T-helper 2 cell treated with Interferon-gamma antibody and Interleukin-4, amounts not matched to agents 5 μg/mL and 100 μg/mL, for 36 hours (primary cell): ENCODE results near the gene GRID1.

Experiments
- DNase-seq: peaks from one replicate; pipeline ENCODE4 v3.0.0; 2021; ENCODE audit warnings: low spot score
- H3K27ac Mint-ChIP-seq: one replicate; pipeline ENCODE4 v1.8.0; 2021; ENCODE audit warnings: mild to moderate bottlenecking, mixed read lengths
- H3K27me3 Mint-ChIP-seq: one replicate; pipeline ENCODE4 v1.8.0; 2021; ENCODE audit warnings: low read depth, mixed read lengths
- H3K36me3 Mint-ChIP-seq: one replicate; pipeline ENCODE4 v1.8.0; 2021; ENCODE audit warnings: low read depth, mixed read lengths
- H3K4me1 Mint-ChIP-seq: one replicate; pipeline ENCODE4 v1.8.0; 2021; ENCODE audit warnings: low read depth, mixed read lengths
- H3K4me3 Mint-ChIP-seq: one replicate; pipeline ENCODE4 v1.8.0; 2022; ENCODE audit warnings: mild to moderate bottlenecking, moderate library complexity, mixed read lengths
- H3K9me3 Mint-ChIP-seq: one replicate; pipeline ENCODE4 v1.8.0; 2021; ENCODE audit warnings: mixed read lengths

GRID1 gene

DNA sequence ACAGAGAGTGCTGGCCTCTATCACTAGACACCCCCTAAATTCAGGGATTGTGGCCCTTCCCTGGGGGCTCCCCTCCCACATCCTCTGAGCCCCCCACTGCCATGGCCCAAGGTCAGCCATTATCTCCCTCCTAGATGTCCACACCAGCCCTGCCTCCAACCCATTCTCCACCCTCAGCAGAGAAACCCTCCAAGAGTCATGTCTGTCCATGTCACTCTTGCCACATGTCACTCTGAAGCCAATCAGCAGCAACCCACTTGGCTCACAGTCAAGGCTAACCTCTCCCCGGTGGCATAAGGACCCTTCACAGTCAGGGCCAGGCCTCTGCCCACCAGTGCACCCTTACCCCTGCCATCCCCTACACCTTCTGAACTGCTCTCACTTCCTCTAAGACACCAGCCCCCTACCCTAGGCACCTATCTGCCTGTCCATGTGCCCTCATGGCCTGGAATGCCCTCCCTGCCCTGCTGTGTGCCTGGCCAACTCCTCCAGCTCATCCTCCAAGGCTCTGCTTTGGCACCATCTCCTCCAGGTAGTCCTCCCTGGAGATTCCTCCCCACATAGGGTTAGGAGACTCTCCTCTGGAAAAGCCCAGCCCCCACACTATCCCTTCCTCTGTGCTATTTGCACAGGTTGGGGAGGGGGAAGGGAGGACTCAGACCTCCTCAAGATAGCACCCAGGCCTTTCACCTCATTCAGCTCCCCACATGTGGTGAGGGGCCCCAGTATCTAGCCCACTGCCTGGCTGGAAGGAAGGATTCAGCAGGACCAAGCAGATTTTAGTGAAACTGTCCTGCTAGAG is 83.7 kb downstream of the GRID1 start:
- no peaks in the 10 kb centered on the region for H3K9me3 Mint-ChIP-seq
- no peak for DNase-seq
- H3K27me3 Mint-ChIP-seq = no peaks in the 10 kb centered on the region
- H3K4me1 Mint-ChIP-seq = no peaks in the 10 kb centered on the region
- no peak overlapping the region for H3K27ac Mint-ChIP-seq
- H3K36me3 Mint-ChIP-seq = no peaks in the 10 kb centered on the region
- H3K4me3 Mint-ChIP-seq = no peak overlapping the region

DNA sequence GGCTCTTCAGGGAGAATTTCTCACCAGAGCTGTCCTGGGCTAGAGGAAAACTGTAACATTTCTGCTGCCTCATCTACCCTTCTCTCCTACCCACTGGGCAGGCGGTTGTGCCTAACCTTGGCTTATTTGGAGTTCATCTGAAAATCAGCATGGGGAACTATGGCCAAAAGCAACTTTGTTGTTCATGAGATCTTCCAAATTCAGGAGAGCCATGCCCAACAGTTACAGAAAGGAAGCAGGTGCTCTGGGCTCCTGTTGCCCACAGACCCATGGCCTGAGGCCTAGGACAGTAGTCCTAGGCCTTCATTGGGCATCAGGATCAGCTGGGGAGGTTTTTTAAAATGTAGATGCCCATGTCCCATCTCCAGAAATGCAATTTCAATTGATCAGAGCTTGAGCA is 85.2 kb downstream of the GRID1 start:
- Mint-ChIP-seq H3K27ac (no peak overlapping the region), H3K4me3 (no peak overlapping the region), H3K27me3 (no peaks in the 10 kb centered on the region), H3K4me1 (no peaks in the 10 kb centered on the region), H3K9me3 (no peaks in the 10 kb centered on the region), H3K36me3 (no peaks in the 10 kb centered on the region)
- DNase-seq = no peak

DNA sequence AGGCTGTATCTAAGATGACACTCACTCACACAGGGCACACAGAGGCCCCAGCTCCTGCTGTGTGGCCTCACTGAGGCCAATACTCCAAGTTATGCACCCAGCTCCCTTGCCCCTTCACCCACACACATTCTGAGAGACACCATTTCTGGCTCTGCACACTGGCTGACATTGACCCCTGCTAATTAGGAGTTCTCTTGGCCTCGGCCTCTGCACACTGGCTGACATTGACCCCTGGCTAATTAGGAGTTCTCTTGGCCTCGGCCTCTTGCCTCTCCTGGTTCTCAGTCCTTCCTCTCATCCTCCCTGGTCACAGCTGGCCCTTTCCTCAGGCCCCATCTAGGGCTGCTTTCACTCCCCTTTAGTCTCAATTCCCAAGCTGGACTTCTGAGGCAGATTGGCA is 97.3 kb downstream of the GRID1 start:
- peaks cover 2% of the 10 kb centered on the region for H3K27me3 Mint-ChIP-seq
- no peak for DNase-seq
- no peak overlapping the region for H3K4me3 Mint-ChIP-seq
- H3K9me3 Mint-ChIP-seq = no peaks in the 10 kb centered on the region
- no peak overlapping the region for H3K27ac Mint-ChIP-seq
- H3K4me1 Mint-ChIP-seq = no peaks in the 10 kb centered on the region
- no peaks in the 10 kb centered on the region for H3K36me3 Mint-ChIP-seq

DNA sequence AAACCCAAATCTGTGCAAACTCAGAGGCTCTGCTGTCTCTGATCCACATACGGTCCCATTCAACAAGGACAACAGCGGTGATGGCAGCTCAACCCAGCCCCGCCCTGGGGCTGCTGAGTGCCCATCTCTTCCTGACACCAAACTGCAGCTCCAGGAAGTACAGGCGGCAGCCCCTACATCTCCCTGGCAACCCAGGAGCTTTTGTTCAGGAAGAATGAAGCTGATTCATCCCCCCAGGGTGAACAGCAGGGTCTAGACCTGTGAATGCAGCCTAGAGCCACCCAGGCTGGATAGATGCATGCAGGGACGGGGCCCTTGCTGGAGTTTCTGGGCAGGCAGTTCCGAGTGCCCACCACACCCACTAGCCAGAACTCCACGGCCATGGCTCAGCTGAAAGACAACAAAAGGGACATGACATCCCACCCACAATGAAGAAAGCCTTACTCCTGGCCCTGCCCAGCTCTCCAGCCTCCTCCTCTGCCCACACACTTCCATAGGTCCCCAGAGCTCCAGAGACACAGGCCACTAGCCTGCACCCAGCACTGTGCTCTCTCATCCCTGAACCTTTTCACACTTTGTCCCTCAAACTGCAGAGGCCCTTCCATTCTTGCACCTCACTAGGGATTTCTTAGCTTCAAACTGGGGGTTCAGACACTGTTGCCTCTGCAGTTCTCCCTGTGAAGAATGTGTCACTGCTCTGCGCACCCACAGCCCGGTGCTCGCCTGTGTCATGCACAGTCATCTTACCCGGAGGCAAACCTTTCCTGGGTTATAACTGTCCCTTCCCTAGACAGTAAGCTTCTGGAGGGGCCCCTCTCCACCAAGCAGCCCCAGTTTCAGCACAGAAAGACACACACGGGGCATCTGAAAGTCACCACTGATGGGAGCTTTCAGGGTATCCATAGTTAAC is 99.1 kb downstream of the GRID1 start:
- no peaks in the 10 kb centered on the region for H3K4me1 Mint-ChIP-seq
- no peaks in the 10 kb centered on the region for H3K9me3 Mint-ChIP-seq
- no peak overlapping the region for H3K4me3 Mint-ChIP-seq
- DNase-seq = no peak
- H3K27ac Mint-ChIP-seq = no peak overlapping the region
- H3K36me3 Mint-ChIP-seq = no peaks in the 10 kb centered on the region
- H3K27me3 Mint-ChIP-seq = peaks cover 9% of the 10 kb centered on the region

DNA sequence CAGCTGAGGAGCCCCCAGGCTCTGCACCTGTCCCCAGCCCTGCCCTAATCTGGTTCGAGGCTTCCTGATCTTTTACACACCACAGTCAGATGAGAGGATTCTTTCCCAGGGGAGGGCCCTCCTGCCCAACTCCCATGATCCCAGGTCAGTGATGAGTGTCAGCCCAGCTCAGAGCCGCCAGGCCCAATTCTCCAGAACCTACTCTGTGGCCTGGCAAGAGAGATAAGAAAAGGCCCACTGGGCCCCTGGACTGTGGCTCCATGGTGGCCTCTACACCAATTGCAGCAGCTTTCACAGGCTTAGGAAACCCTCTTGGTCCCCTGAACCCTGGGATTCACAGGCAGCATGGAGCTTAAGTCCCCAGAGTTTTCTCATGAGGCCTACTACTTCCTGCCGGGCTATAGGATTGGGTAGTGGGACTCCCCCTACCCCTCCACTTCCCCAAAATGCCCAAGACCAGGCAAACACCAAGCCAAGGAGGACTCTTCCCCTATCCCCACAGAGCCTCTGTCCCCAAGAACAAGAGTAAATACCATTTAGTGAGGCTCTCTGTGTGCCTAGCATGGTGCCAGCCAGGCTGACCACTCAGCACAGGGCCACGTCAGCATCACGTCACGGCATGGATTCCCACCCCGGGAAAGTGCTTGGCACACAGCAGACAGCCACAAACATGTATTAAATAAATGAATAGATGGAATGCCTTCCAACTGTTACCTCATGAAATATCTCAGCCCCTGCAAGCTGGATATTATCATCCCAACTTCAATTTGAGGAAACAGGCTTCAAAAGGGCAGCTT is 100.0 kb downstream of the GRID1 start:
- Mint-ChIP-seq H3K27me3 (peaks cover 14% of the 10 kb centered on the region), H3K4me1 (no peaks in the 10 kb centered on the region), H3K27ac (no peak overlapping the region), H3K9me3 (no peaks in the 10 kb centered on the region), H3K36me3 (no peaks in the 10 kb centered on the region), H3K4me3 (no peak overlapping the region)
- no peak for DNase-seq

DNA sequence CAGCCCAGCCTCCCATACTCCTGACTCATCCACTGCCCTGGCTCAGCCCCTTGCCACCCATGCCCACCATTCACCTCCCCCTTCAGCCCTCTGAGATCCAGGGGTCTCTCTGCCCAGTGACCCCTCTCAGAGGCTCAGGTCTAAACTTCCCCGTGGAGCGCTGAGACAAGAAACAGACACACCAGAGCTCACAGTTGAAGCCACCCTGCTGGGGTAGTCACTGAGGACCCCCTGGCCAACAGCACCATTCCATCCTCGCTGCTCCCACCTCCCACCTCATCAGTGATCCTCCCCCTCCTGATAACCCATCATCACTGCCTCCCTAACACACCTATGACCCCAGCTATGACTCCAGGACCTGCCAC is 100.7 kb downstream of the GRID1 start:
- Mint-ChIP-seq H3K27ac (no peak overlapping the region), H3K27me3 (peaks cover 18% of the 10 kb centered on the region), H3K36me3 (no peaks in the 10 kb centered on the region), H3K4me1 (no peaks in the 10 kb centered on the region), H3K4me3 (no peak overlapping the region), H3K9me3 (no peaks in the 10 kb centered on the region)
- DNase-seq = no peak

DNA sequence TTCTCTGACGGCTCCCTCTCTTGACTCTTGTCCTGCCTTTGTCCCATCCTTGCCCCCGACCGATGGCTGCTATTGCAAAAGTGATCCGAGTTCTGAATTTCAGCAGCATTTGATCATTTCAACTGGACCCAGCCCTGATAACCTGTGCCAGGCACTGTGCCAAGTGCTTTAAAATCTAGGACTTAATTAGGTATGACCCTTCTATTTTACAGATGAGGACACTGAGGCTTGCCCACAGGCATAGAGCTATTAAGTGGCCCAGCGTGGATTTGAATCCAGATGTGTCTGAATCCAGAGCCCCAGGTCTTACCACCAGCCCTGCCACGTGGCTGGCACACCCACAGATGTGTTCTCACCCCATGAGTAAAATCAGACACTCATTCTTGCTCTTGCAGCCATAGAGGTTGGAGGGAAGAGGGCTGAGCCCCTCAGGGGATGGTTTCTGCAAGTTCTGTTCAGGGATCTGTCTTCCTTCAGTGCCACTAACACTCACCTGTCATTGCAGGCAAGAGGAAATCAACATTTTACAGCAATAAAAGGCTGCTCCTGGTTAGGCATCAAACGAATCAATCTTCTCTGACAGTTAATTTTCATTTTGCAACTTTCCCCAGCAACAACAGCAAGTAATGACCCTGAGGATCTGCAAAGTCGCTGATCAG is 101.2 kb downstream of the GRID1 start:
- H3K9me3 Mint-ChIP-seq = no peaks in the 10 kb centered on the region
- no peak overlapping the region for H3K4me3 Mint-ChIP-seq
- DNase-seq = no peak
- H3K36me3 Mint-ChIP-seq = no peaks in the 10 kb centered on the region
- peaks cover 18% of the 10 kb centered on the region for H3K27me3 Mint-ChIP-seq
- no peak overlapping the region for H3K27ac Mint-ChIP-seq
- no peaks in the 10 kb centered on the region for H3K4me1 Mint-ChIP-seq

DNA sequence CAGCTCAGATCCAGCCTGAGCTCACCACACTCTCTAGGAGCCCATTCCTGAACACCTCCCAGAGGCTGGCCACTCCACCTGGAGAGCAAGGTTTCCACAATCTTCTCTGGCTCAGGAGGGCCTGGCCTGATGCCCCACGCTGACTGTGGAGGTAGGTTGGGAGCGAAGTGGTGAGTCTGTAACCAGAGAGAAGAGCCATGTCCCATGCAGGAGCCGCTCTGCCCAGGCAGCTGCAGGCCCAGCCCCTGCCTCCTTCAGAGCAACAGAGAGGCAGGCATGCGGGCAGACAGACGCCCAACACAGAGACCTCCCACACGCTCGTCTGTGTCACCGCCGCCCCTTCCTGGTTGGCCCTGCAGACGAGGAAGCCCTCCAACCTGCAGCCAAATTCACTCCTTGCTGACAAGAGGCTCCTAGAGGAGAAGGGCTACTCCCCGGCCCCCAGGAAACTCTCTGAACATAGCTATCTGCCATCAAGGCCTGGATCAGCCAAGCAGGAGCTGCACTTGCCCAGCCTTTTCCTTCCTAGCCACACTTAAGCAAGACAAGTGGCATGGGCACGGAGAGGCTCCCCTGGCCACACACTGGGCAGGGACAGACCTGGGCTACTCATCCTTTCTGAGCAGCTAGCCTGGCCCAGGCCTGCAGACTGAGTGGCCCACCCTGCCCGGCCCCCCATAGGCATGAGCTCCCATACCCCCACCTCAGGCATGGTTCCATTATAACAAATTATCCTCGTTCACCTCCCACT is 101.9 kb downstream of the GRID1 start:
- no peak for DNase-seq
- no peak overlapping the region for H3K27ac Mint-ChIP-seq
- peaks cover 18% of the 10 kb centered on the region for H3K27me3 Mint-ChIP-seq
- no peaks in the 10 kb centered on the region for H3K36me3 Mint-ChIP-seq
- H3K9me3 Mint-ChIP-seq = no peaks in the 10 kb centered on the region
- no peaks in the 10 kb centered on the region for H3K4me1 Mint-ChIP-seq
- H3K4me3 Mint-ChIP-seq = no peak overlapping the region

DNA sequence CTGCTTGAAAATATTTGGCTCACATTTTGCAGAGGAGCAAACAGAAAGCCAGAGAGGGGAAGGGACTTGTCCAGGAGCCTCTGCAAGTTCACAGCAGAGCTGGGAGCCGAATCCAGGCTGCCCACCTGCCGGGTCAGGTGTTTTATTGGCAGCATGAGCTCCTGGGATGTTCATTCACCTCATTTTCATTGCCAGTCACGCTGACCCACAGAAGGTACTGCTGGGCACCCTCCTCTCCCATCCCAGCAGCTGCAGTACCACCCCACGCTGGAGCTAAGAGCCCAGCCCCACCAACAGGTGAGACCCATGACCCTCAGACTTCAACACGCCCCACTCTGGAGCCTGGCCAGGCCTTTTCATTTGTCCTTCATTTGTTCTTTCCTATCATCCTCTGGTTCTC is 102.7 kb downstream of the GRID1 start:
- no peaks in the 10 kb centered on the region for H3K36me3 Mint-ChIP-seq
- H3K4me3 Mint-ChIP-seq = no peak overlapping the region
- no peaks in the 10 kb centered on the region for H3K9me3 Mint-ChIP-seq
- H3K27me3 Mint-ChIP-seq = peaks cover 18% of the 10 kb centered on the region
- H3K4me1 Mint-ChIP-seq = no peaks in the 10 kb centered on the region
- no peak for DNase-seq
- H3K27ac Mint-ChIP-seq = no peak overlapping the region

DNA sequence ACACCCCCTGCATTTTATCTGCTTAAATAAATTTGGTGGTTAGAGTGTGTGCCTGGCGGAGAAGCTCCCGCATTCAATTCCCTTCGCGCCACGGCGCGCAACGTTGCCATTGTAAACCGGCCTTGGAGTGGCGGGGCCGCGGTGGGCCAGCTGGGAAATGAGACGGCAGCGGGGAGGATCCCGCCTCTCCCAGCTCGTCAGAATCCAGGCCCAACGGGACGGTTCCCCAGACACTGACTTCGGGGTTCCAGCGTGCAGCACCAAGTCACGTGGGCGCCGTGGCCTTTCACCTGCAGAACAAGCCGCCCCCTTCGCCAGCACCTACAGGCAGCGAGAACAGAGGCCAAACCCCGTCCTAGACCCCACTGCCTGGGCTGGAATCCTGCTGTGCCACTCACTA is 103.4 kb downstream of the GRID1 start:
- Mint-ChIP-seq H3K36me3 (no peaks in the 10 kb centered on the region), H3K27ac (no peak overlapping the region), H3K4me3 (no peak overlapping the region), H3K9me3 (no peaks in the 10 kb centered on the region), H3K27me3 (peaks cover 21% of the 10 kb centered on the region), H3K4me1 (no peaks in the 10 kb centered on the region)
- no peak for DNase-seq

DNA sequence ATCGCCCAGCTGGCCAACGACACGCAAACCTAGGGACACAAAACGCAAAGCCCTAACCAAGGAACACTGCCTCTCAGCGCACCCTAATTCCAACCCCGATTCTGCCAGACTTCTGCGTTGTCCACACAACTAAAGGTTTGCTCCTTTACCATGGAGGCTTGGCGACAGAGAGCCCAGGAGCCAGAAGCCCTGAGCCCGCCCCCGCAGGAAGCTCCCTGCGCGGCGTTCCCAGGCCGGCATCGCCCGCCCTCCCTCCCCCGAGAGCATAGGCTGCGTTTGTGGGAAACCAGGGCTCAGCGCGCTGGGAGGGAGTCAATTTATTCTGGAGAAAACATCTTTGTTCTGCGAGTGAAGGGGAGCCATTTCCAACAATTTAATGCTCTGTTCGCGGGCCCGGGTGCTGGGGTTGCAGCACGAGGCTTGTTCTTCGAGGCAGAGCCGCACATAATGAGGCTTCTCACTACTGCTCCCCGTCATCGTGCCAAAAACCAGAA is 103.9 kb downstream of the GRID1 start:
- Mint-ChIP-seq H3K36me3 (no peaks in the 10 kb centered on the region), H3K27ac (no peak overlapping the region), H3K4me1 (no peaks in the 10 kb centered on the region), H3K27me3 (peaks cover 21% of the 10 kb centered on the region), H3K9me3 (no peaks in the 10 kb centered on the region), H3K4me3 (no peak overlapping the region)
- DNase-seq = no peak

DNA sequence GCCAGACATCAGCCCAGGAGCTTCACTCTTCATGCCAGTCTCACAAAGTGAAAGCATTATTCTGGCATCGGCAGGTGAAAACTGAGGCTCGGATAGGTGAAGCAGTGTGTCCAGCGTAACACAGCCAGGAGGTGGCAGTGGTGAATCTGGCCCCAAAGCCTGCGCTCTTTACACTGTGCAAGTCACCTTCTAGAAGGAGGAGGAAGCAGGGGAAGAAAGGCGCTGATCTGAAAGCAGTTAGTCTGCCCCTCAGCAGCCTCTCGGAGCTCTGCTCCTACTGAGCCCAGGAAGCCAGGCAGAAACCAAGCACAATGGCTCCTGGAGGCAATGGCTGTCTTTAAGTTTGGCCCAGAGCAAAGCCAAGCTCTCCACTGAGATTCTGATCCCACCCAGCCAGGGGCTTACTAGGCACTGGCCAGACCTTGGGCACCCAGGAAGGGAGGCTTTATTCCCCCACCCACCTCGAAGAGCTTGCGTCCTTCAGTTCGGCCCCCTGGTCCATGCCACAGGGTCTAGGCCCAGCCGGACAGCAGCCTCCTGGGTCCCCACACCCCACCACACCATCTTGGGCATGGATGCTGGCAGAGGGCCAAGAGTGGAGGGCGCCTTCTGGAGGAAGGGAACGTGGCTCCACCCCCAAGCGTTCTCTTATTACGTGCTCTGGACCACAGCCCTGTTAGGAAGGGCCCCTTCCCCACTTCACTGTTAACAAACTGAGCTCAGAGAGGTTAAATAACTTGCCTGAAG is 104.5 kb downstream of the GRID1 start:
- Mint-ChIP-seq H3K9me3 (no peaks in the 10 kb centered on the region), H3K4me1 (no peaks in the 10 kb centered on the region), H3K4me3 (no peak overlapping the region), H3K27ac (no peak overlapping the region), H3K27me3 (peaks cover 24% of the 10 kb centered on the region), H3K36me3 (no peaks in the 10 kb centered on the region)
- DNase-seq = no peak
